AG09319 (cell line): Measurements from ENCODE around the gene MSX1.
A peak's percentile ranks its signal among the peaks of the same experiment; 100 is the strongest.

Experiments
- DNase-seq: peaks from one replicate; pipeline ENCODE4 v3.0.0-alpha.2; 2010; ENCODE audit warnings: low read depth; ENCODE audit errors: extremely low read depth
- TF ChIP-seq, protein P1 (sequence below): IDR thresholded peaks from 2 replicates; pipeline ENCODE4 v1.5.1; 2011; ENCODE audit warnings: low read depth, mild to moderate bottlenecking, inconsistent platforms, low read length, moderate library complexity

The MSX1 gene

DNA sequence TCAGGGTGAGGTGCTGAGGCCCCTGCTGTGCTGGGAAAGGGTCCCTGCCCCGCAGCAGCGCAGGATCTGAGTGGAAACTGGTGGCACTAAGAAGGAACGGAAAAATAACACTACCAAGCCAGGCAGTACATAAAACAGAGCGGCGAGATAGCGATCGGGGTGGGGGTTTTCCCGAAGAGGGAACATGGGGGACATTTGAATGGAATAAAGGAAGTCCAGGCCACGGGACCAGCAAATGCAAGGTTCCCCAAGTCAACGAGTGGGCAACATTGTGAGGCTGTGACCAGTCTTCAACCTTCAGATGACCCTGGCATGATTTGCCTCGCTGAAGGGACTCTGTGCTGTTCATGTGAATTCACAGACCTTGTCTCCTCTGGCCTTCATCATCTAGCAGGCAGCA, 13.7 kb downstream of the MSX1 start:
- TF ChIP-seq, protein P1, sequence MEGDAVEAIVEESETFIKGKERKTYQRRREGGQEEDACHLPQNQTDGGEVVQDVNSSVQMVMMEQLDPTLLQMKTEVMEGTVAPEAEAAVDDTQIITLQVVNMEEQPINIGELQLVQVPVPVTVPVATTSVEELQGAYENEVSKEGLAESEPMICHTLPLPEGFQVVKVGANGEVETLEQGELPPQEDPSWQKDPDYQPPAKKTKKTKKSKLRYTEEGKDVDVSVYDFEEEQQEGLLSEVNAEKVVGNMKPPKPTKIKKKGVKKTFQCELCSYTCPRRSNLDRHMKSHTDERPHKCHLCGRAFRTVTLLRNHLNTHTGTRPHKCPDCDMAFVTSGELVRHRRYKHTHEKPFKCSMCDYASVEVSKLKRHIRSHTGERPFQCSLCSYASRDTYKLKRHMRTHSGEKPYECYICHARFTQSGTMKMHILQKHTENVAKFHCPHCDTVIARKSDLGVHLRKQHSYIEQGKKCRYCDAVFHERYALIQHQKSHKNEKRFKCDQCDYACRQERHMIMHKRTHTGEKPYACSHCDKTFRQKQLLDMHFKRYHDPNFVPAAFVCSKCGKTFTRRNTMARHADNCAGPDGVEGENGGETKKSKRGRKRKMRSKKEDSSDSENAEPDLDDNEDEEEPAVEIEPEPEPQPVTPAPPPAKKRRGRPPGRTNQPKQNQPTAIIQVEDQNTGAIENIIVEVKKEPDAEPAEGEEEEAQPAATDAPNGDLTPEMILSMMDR = no peak
- DNase-seq = no peak

- TF ChIP-seq, protein P1 = no peak
- DNase-seq = no peak
Measured at GRCh38 chr4:4874254-4874653, 14.8 kb downstream of the MSX1 start.

DNA sequence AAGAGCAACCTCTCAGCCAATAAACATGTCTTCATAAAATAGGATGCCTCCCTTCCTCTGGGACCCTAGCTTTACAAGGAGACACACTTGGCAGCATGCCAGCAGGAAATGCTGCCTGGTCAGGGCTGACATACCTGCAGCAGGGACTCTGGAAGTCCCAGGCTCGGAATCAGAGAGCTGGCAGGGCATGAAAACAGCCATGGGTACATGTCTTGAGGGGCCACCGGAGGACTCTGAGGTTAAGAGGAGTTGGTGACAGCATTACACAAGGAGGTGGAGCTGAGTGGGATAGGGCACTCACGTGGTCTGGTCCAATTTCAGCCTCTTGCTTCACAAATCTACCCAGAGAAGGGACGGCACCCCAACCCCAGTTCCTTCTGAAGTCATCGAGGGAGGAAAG, 15.7 kb downstream of the MSX1 start:
- DNase-seq = no peak
- TF ChIP-seq, protein P1 = no peak

GRCh38 chr4:4875611-4876010, 16.1 kb downstream of the MSX1 start:
- no peak for DNase-seq
- TF ChIP-seq, protein P1 = no peak

- no peak for DNase-seq
- TF ChIP-seq, protein P1 = no peak
Measured at GRCh38 chr4:4876945-4877661, 17.6 kb downstream of the MSX1 start.

DNA sequence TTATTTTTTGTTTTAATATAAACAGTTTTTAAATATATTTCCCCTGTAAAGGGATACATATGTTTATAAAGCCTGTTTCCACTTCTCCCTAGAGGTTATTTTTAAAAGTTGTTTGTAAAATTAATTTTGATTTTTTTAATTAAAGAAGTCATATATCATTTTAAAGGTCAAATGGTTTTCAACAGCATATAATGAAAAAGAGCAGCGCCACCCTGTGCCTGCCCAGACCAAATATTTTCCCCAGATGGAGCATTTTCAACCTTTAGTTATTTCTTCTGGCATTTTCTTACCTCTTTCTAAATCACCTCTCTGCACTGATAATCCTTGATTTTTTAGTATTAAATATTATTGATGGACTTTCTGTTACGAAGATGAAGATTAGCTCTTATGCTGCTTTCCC, 21.0 kb downstream of the MSX1 start:
- TF ChIP-seq, protein P1 = peak; percentile 27
- DNase-seq = no peak

- TF ChIP-seq, protein P1 = no peak
- no peak for DNase-seq
Measured at GRCh38 chr4:4881432-4881831, 22.0 kb downstream of the MSX1 start.
